Right lobe of liver (tissue), 4 donors: ENCODE results near the gene SDR42E2.

Experiments
- POLR2A ChIP-seq: fragments of 450-650 bp; IDR thresholded peaks from one replicate; pipeline ENCODE4 v1.6.1; 2017; ENCODE audit warnings: antibody characterized with exemption, mild to moderate bottlenecking
- TF ChIP-seq, protein P1 (sequence below), 4 donors: fragments of 200-600 bp in 3 of 4; fragments of 450-650 bp in 1 of 4; IDR thresholded peaks; one replicate each; pipeline versions ENCODE4 v1.5.1 to v1.8.0; 2016 to 2022; ENCODE audit warnings: antibody characterized with exemption in 4 of 4, mild to moderate bottlenecking in 2 of 4
- donor health status: DM: no; HTN: no; CAD: no.
- donor health status: DM: no; HTN: no; CAD: no.
- donor health status: DM: no; HTN: yes; CAD: no.

DNA sequence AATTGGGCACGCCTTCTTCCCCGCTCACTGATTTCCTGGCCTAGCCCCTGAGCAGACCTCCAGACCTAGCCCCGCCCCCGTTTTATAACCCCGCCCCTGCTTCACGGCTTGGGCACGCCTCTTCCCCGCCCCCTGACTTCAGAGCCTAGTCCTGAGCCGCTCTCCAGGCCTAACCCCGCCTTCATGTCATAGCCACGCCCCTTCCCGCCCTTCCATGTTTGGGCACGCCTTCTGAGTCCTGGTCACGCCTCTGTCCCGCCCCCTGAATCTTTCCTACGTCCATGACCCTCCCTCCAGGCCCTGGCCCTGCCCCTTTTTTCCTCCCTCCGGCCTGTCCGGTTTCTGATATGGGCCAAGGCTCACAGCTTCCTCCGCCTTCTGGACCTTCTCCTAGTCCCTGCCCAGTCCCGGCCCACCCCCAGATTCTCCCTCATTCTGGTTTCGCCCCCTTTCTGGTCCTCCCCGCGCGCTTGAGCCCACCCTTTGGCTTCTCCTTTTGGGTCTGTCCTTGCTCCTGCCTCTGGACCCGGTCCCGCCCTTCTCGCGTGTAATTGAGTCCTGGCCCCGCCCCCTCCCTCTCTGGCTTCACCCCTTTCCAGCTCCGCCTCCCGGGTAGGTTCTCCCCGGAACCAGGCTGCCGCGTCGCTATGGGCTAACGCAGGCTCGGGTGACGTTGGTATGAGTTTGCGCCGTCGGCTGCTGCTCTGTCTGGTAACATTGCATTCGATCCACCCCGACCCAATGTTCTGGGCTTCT lies 28.6 kb downstream of the SDR42E2 start:
- TF ChIP-seq, protein P1, sequence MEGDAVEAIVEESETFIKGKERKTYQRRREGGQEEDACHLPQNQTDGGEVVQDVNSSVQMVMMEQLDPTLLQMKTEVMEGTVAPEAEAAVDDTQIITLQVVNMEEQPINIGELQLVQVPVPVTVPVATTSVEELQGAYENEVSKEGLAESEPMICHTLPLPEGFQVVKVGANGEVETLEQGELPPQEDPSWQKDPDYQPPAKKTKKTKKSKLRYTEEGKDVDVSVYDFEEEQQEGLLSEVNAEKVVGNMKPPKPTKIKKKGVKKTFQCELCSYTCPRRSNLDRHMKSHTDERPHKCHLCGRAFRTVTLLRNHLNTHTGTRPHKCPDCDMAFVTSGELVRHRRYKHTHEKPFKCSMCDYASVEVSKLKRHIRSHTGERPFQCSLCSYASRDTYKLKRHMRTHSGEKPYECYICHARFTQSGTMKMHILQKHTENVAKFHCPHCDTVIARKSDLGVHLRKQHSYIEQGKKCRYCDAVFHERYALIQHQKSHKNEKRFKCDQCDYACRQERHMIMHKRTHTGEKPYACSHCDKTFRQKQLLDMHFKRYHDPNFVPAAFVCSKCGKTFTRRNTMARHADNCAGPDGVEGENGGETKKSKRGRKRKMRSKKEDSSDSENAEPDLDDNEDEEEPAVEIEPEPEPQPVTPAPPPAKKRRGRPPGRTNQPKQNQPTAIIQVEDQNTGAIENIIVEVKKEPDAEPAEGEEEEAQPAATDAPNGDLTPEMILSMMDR (IDR thresholded peaks at IDR 0.05) = no peak
- TF ChIP-seq POLR2A = peak; percentile 95
